HCT116 (cell line): ENCODE results near the gene EPHB3. TPM values are rescaled to one million over a fixed set of nuclear protein-coding genes. Genes with fewer than 3 reads are reported as not detected.

Experiments
- ATAC-seq: fragments of 200-7000 bp; cut with Tn5 transposase; 2 replicates; pipeline ENCODE4 v1.9.1; 2020; ENCODE audit warnings: mild to moderate bottlenecking, moderate library complexity
- BruUV-seq: library from RNA; stranded (reverse); fragments of 400-500 nt; replicated peaks from 2 replicates; lab custom pipeline; 2021; lab: Mats Ljungman, UMichigan
- CTCF ChIA-PET: fragments of 300-600 bp; sonication (Branson Sonifier 250); formaldehyde crosslinking; loops from one replicate; lab custom pipeline; 2021; ENCODE audit warnings: antibody characterized with exemption; lab: Charles Lee
- POLR2A ChIA-PET: fragments of 300-600, 350-600 bp; sonication (Branson Sonifier 250); formaldehyde crosslinking; loops from one replicate; lab custom pipeline; 2021; ENCODE audit warnings: antibody characterized with exemption; lab: Charles Lee
- RAD21 ChIA-PET, 2 experiments: fragments of 300-600 bp; sonication (Branson Sonifier 250); formaldehyde crosslinking; loops; one replicate each; lab custom pipeline; 2023; ENCODE audit warnings: low total read pairs in 2 of 2; ENCODE audit not compliant: uncharacterized antibody in 2 of 2, unreplicated experiment in 2 of 2, low non-redundant PET in 1 of 2; lab: Charles Lee
- DNase-seq: peaks from one replicate; pipeline ENCODE4 v3.0.0-alpha.2; 2010; ENCODE audit warnings: low read depth, low spot score
- H2AFZ ChIP-seq: fragments of 200-600 bp; shearing (Covaris generic), sonication (generic); 2 replicates; pipeline ENCODE4 v1.6.1; 2017; ENCODE audit warnings: low read depth, mixed run types, mixed read lengths, antibody characterized with exemption, low read length; ENCODE audit not compliant: poor library complexity, severe bottlenecking
- H3K27ac ChIP-seq: 2 replicates; pipeline ENCODE4 v1.5.1; 2012; ENCODE audit warnings: low read depth, low read length
- H3K27me3 ChIP-seq: fragments of 200-600 bp; sonication (generic); 2 replicates; pipeline ENCODE4 v1.6.1; 2016; ENCODE audit warnings: mixed run types, low read length, mixed read lengths; ENCODE audit not compliant: insufficient read depth
- H3K36me3 ChIP-seq, 2 experiments: fragments of 200-500 bp in 1 of 2; fragments of 200-600 bp in 1 of 2; sonication (Bioruptor generic) in 1 of 2; sonication (generic) in 1 of 2; 2 replicates each; pipeline versions ENCODE4 v1.5.1 to v1.6.1; 2014 to 2016; ENCODE audit warnings: low read length in 2 of 2, inconsistent platforms in 1 of 2, mixed read lengths in 1 of 2, mixed run types in 1 of 2; ENCODE audit not compliant: insufficient read depth in 2 of 2, control insufficient read depth in 1 of 2
- H3K4me1 ChIP-seq, 2 experiments: fragments of 200-600 bp in 1 of 2; sonication (generic) in 1 of 2; 2 replicates each; pipeline versions ENCODE4 v1.5.1 to v1.6.1; 2012 to 2017; ENCODE audit warnings: low read length in 2 of 2, inconsistent platforms in 1 of 2, mild to moderate bottlenecking in 1 of 2, mixed read lengths in 1 of 2, mixed run types in 1 of 2, moderate library complexity in 1 of 2; ENCODE audit not compliant: insufficient read depth in 2 of 2, control insufficient read depth in 1 of 2
- H3K4me2 ChIP-seq: fragments of 200-600 bp; sonication (generic); 2 replicates; pipeline ENCODE4 v1.6.1; 2017; ENCODE audit warnings: mixed run types, low read length, mixed read lengths
- H3K4me3 ChIP-seq, 2 experiments: fragments of 200-600 bp in 1 of 2; sonication (generic) in 1 of 2; replicated peaks in 1 of 2; 2 replicates each; pipeline ENCODE4 v1.5.1; 2011 to 2016; ENCODE audit warnings: low read length in 2 of 2, control low read depth in 1 of 2, low read depth in 1 of 2, mild to moderate bottlenecking in 1 of 2, mixed read lengths in 1 of 2, mixed run types in 1 of 2
- H3K79me2 ChIP-seq: fragments of 200-600 bp; sonication (generic); 2 replicates; pipeline ENCODE4 v1.6.1; 2017; ENCODE audit warnings: mild to moderate bottlenecking, mixed run types, low read length, moderate library complexity, mixed read lengths; ENCODE audit not compliant: insufficient read depth
- H3K9ac ChIP-seq: fragments of 200-600 bp; sonication (generic); 2 replicates; pipeline ENCODE4 v1.6.1; 2016; ENCODE audit warnings: low read length, mixed read lengths
- H3K9me2 ChIP-seq: fragments of 200-600 bp; sonication (generic), shearing (Covaris generic); 2 replicates; pipeline ENCODE4 v1.6.1; 2017; ENCODE audit warnings: mixed run types, mild to moderate bottlenecking, moderate library complexity; ENCODE audit not compliant: insufficient read depth
- H3K9me3 ChIP-seq, 2 experiments: fragments of 200-500 bp in 1 of 2; fragments of 200-600 bp in 1 of 2; sonication (Bioruptor generic) in 1 of 2; sonication (generic) in 1 of 2; 2 replicates each; pipeline ENCODE4 v1.6.1; 2014 to 2017; ENCODE audit warnings: low read length in 2 of 2, mixed read lengths in 2 of 2, inconsistent platforms in 1 of 2, low read depth in 1 of 2, mild to moderate bottlenecking in 1 of 2, mixed run types in 1 of 2, moderate library complexity in 1 of 2; ENCODE audit not compliant: control insufficient read depth in 1 of 2, insufficient read depth in 1 of 2
- H4K20me1 ChIP-seq: fragments of 200-600 bp; sonication (generic), shearing (Covaris generic); 2 replicates; pipeline ENCODE4 v1.6.1; 2017; ENCODE audit warnings: mixed run types, mild to moderate bottlenecking, moderate library complexity; ENCODE audit not compliant: insufficient read depth
- ATF3 ChIP-seq: IDR thresholded peaks from 2 replicates; pipeline ENCODE4 v1.6.1; 2012
- CEBPB ChIP-seq: IDR thresholded peaks from 2 replicates; pipeline ENCODE4 v1.6.1; 2012; ENCODE audit warnings: low read depth
- CTCF ChIP-seq, 3 experiments: fragments of 200-600 bp in 1 of 3; sonication (generic) in 1 of 3; IDR thresholded peaks in 2 of 3; conservative IDR thresholded peaks in 1 of 3; 2 replicates each; pipeline ENCODE4 v1.5.1; 2012 to 2017; ENCODE audit warnings: low read depth in 2 of 3, low read length in 2 of 3, antibody characterized with exemption in 1 of 3, borderline replicate concordance in 1 of 3, control low read depth in 1 of 3, mild to moderate bottlenecking in 1 of 3, mixed read lengths in 1 of 3, mixed run types in 1 of 3, moderate library complexity in 1 of 3; ENCODE audit not compliant: insufficient read depth in 1 of 3
- EGR1 ChIP-seq: IDR thresholded peaks from 2 replicates; pipeline ENCODE4 v1.6.1; 2012; ENCODE audit warnings: low read depth
- ELF1 ChIP-seq: IDR thresholded peaks from 2 replicates; pipeline ENCODE4 v1.6.1; 2012; ENCODE audit warnings: low read depth, borderline replicate concordance
- EZH2 ChIP-seq: fragments of 200-600 bp; sonication (generic); IDR thresholded peaks from 2 replicates; pipeline ENCODE4 v1.6.1; 2017; ENCODE audit warnings: antibody characterized with exemption, mixed run types
- EZH2phosphoT487 ChIP-seq: fragments of 200-600 bp; IDR thresholded peaks from 2 replicates; pipeline ENCODE4 v1.6.1; 2018; ENCODE audit warnings: antibody characterized with exemption, borderline replicate concordance
- FOSL1 ChIP-seq: IDR thresholded peaks from 2 replicates; pipeline ENCODE4 v1.6.1; 2012; ENCODE audit warnings: low read depth
- JUND ChIP-seq: IDR thresholded peaks from 2 replicates; pipeline ENCODE4 v1.6.1; 2012
- MAX ChIP-seq: IDR thresholded peaks from 2 replicates; pipeline ENCODE4 v1.6.1; 2012
- POLR2A ChIP-seq: IDR thresholded peaks from 2 replicates; pipeline ENCODE4 v1.7.0; 2011; ENCODE audit warnings: borderline replicate concordance; ENCODE audit not compliant: insufficient read depth, insufficient read length; ENCODE audit errors: extremely low read depth
- RAD21 ChIP-seq: IDR thresholded peaks from 2 replicates; pipeline ENCODE4 v1.6.1; 2012; ENCODE audit warnings: low read depth, mild to moderate bottlenecking
- REST ChIP-seq: IDR thresholded peaks from 2 replicates; pipeline ENCODE4 v1.6.1; 2012; ENCODE audit warnings: low read depth
- SIN3A ChIP-seq: IDR thresholded peaks from 2 replicates; pipeline ENCODE4 v1.6.1; 2012; ENCODE audit warnings: low read depth
- SP1 ChIP-seq: IDR thresholded peaks from 2 replicates; pipeline ENCODE4 v1.6.1; 2012; ENCODE audit warnings: low read depth
- SRF ChIP-seq: IDR thresholded peaks from 2 replicates; pipeline ENCODE4 v1.6.1; 2012; ENCODE audit warnings: low read depth
- TCF7L2 ChIP-seq: IDR thresholded peaks from 2 replicates; pipeline ENCODE4 v1.7.0; 2011; ENCODE audit warnings: borderline replicate concordance, inconsistent platforms; ENCODE audit not compliant: insufficient read depth, insufficient read length; ENCODE audit errors: extremely low read depth
- YY1 ChIP-seq: IDR thresholded peaks from 2 replicates; pipeline ENCODE4 v1.6.1; 2011; ENCODE audit warnings: low read length, low read depth, moderate library complexity, mild to moderate bottlenecking; ENCODE audit not compliant: insufficient replicate concordance; ENCODE audit errors: extremely low read depth
- ZFX ChIP-seq: fragments of 450-650 bp; IDR thresholded peaks from 2 replicates; pipeline ENCODE4 v1.6.1; 2017
- ZNF274 ChIP-seq: fragments of 200-500 bp; sonication (Bioruptor generic); IDR thresholded peaks from 2 replicates; pipeline ENCODE4 v1.6.1; 2014; ENCODE audit warnings: mild to moderate bottlenecking, low read depth, low read length, inconsistent platforms
- intact Hi-C: fragments of 100-400 bp; cut with micrococcal nuclease; formaldehyde crosslinking; loops from 2 replicates; pipeline ENCODE4 v1.10.0; 2022
- total RNA-seq: library from RNA; stranded (reverse); gene quantifications from one replicate; pipeline ENCODE4 v1.2.1, GENCODE V29; 2021; ENCODE audit not compliant: unreplicated experiment

EPHB3 gene
- total RNA-seq, 1 experiment from 2014 or later: 6.5 TPM

DNA sequence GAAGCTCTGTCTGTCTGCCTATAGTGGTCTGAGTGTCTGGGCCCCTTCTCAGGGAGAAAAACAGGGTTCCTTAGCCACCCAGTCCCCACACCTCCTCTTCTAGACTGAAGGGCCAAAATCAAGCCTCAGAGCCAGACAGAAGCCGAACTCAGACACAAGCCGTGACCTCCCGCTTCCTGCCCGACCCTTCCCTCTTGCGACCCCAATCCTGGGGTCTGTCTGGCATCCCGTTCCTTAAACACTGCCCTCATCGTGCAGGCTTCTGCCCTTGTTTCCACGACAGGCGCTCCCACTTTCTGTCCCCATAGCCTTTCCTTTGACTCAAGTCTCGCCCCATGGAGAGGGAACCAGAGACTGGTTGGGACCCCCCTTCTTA, 32.3 kb downstream of the EPHB3 start:
- Histone ChIP-seq H3K4me2 (no peak overlapping the region), H3K4me3 (no peak overlapping the region), H4K20me1 (no peaks in the 10 kb centered on the region), H3K4me1 (peaks cover 0 to 4% of the 10 kb centered on the region in 2 experiments; a peak in 1 of 4 replicates), H3K9me2 (no peaks in the 10 kb centered on the region; the same call in 1 of the 2 replicates), H3K27ac (no peak overlapping the region), H3K27me3 (no peaks in the 10 kb centered on the region), H3K36me3 (no peaks in the 10 kb centered on the region), H3K9me3 (no peaks in the 10 kb centered on the region), H2AFZ (no peak overlapping the region), H3K79me2 (no peaks in the 10 kb centered on the region), H3K9ac (no peak overlapping the region)
- no peak for TF ChIP-seq FOSL1
- no peak for TF ChIP-seq RAD21
- TF ChIP-seq EGR1: no peak
- no peak for TF ChIP-seq ZFX
- no peak for TF ChIP-seq CTCF (IDR thresholded peaks at IDR 0.05 in 2 of 3, conservative IDR thresholded peaks at IDR 0.05 in 1 of 3; ENCODE audit: borderline replicate concordance in 1 of 3, insufficient read depth in 1 of 3, low read depth in 2 of 3, low read length in 2 of 3)
- no peak for TF ChIP-seq TCF7L2
- no peak for TF ChIP-seq EZH2phosphoT487
- TF ChIP-seq SIN3A: no peak
- TF ChIP-seq SP1: no peak
- TF ChIP-seq SRF: no peak
- TF ChIP-seq POLR2A: no peak
- no peak for TF ChIP-seq JUND
- TF ChIP-seq ZNF274: no peak
- TF ChIP-seq YY1: no peak
- TF ChIP-seq MAX: no peak
- no peak for TF ChIP-seq REST
- TF ChIP-seq ATF3: no peak
- TF ChIP-seq EZH2: no peak
- TF ChIP-seq ELF1: no peak
- no peak for TF ChIP-seq CEBPB
- no TSS peak for BruUV-seq
- ChIA-PET POLR2A (no interaction called here), RAD21 (no interaction called here), CTCF (no interaction called here)
- DNase-seq (no peak), ATAC-seq (no peak)
- intact Hi-C loops: no loop called here
